ENCODE data around the gene LDLRAD4.
"Not testable (repeated sequence)": the region's sequence is repeated elsewhere in the genome, so short reads cannot be mapped to it uniquely, and the experiment has no call there.

LDLRAD4 gene

DNA sequence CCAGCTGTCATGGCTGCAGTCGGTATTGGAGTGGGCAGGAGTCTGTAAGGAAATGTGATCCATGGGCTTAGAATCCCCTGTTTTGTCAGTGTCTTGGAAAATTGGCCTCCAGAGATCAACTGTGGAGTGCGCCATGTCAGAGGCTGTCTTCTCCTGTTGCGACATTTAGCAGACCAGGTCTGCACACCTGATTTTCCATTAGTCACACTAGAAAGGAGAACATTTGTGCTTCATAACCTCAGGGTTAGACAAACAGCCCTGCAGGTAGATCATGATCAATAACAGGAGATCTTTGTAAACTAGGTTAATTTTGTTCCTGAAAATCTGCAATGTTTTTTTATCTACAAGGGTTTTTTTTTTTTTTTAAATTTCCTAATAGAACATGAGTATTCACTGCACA lies 28.0 kb downstream of the LDLRAD4 start:
- DNase-seq (ENCODE audit: low read depth in 2 of 2): no peak

DNA sequence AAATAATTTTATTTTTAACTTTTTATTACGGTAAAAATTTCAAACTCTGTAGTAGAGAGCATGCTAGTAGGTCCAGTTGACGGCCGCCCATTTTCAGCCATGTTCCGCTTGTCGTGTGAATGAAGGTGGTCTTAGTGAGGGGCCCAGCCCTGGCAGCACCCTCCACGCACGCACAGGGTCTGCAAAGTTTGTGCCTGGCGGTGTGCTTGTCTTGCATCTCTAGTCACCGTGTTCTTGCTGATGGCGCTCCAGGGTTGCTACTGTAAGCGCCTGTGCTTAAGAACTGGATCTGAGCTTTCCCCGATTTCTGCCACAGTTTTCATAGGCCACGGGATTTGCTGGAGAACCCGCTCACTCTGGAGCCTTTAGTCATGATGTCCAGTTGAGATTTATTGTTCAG lies 28.9 kb downstream of the LDLRAD4 start:
- DNase-seq (ENCODE audit: low read depth in 2 of 2): no peak

DNA sequence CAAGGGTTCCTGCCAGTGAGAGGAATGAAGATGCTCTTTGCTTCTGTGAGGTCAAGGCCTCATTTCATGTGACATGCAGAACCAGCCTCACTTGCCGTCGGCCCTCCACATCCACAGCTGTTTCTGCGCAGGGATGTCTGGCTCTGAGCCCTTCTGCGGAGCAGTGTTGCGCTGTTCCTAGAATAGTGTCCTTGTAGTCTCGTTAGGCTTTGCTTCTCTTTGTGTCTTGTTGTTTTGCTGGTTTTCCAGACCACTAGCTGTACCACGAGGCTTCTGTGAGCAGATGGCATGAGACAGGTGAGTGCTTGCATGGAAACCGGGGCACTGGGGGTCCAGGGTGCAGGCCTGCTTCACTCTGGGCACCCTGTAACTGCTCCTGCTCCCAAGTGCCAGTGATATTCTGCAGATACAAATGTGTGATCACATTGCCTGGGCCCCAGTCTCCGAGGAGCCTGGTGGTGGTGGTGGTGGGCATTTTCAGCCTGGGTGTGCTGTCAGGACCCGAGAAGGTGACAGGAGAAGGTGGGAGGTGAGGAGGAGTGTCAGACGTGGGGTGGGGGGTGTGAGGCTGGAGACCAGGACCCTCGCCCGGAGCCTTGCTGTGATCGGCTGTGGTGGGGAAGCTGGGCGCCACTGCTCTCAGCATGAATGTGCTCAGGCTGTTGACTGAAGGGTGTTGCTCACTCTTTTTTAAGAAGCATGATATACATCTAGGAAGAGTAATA lies 34.3 kb downstream of the LDLRAD4 start:
- no peak for DNase-seq (ENCODE audit: low read depth in 2 of 2)

DNA sequence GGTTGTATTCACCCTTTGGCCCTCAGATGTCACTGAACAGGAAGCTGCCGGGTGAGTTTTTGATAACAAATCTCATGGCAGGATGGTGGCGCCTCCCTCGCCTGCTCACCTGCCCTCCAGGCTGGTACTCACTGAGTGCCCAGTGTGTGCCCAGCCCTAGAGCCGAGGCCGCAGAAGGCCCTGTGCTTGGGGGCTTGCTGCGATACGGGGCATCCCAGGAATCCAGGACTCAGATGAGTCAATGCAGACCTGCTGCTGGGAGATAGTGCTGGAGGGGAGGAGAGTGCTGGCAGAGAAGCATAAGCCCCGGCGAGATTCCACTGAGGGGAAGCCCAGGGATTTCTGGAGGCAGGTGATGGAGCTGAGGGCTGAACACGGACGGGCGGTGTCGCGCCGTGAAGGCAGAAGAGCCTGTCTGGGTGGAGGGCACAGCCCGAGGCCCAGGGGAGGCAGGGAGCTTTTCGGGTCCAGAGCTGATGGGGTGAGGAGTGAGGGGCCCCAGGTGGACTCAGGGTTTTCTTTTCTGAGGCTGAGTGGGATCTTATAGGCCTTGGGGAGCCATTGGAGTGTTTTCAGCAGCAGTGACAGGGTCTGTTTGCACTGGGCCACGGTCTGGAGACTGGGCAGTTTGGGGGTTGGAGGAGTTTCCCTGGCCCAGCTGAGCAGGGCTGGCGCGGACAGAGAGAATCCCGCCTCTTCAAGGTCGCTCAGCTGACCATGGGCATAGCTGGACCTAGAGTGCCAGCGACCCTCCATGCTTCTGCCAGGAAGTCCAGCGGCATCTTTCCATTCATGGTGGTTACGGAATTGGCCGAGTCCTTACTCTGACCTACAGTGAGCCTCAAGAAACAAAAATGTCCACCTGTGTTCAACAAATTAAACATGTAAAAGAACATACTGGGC lies 35.5 kb downstream of the LDLRAD4 start:
- no peak for DNase-seq (ENCODE audit: low read depth in 2 of 2)

DNA sequence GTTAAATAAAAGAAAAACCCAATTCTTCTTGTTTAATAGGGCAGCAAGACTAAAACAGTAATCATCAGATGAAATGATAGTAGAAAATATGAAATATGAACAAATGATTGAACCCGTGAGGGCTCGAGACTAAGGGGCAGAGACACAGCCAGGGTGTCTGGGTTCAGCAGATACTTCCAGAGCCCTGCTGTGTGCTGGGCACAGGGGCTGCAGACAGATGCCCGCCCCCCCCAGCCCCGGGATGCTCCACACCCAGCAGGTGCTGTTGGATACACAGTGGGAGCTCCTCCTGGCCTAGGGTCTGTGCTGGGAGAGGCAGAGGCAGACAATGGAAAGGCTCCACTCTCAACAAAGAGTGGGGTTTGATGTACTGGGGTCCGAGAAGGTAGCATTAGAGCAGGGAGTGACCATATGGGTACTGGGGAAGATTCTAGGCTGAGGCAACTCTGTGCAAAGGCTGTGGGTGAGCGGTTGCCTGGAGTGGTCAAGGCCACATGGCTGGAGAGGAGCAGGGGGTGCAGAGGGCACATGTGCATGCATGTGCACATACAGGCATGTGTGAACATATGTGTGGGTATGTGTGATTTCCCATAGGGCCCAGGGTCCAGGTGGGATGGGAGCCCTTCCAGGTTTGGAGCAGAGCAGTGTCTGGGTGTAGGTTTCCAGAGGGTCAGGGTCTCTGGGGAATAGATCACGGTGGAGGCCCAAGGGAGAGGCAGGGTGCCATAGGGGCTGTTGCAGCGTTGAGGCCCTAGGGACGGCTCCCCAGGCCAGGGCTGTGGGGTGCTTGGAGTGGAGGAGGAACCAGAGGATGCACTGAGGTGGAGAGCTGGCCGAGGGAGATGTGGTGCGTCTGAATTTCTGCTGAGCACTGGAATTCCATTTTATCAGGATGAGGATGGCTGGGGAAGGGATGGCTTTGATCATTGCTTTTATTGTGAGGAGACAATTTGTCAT lies 36.7 kb downstream of the LDLRAD4 start:
- DNase-seq (ENCODE audit: low read depth in 2 of 2): no peak

- DNase-seq (ENCODE audit: low read depth in 2 of 2): no peak
Observed at GRCh38 chr18:13256444-13257305, 38.1 kb downstream of the LDLRAD4 start.

DNA sequence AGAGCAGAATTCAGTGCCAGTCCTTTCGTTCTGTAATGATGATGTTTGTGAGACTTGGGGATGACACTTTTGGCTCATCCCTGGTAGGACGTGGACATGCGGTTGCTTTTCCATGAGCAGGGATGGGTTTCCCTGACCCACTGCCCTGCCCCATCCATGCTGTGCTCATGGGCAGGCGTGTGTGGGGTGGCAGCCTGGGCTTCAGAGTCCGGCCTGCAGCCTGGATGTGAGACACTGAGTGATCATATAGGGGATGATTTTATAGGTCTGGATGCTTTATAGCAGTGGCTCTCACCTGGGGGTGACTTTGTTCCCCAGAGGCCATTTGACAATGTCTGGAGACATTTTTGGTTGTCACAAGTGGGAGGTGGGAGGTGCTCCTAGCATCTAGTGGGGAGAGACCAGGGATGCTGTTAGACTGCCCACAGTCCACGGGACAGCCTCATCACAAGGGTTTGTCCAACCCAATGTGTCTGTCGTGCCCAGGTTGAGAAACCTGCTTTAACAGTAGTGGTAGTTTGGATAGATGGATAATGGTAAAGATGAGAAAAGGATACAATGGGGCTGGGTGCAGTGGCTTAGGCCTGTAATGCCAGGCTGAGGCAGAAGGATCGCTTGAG lies 38.9 kb downstream of the LDLRAD4 start:
- no peak for DNase-seq (ENCODE audit: low read depth in 2 of 2)

GRCh38 chr18:13258921-13259320 lies 40.4 kb downstream of the LDLRAD4 start:
- DNase-seq (ENCODE audit: low read depth in 2 of 2): no peak

- no peak for DNase-seq (ENCODE audit: low read depth in 2 of 2)
Observed at GRCh38 chr18:13259701-13260100, 41.1 kb downstream of the LDLRAD4 start.

- no peak for DNase-seq (ENCODE audit: low read depth in 2 of 2)
Observed at GRCh38 chr18:13260197-13260934, 41.8 kb downstream of the LDLRAD4 start.

- no peak for DNase-seq (ENCODE audit: low read depth in 2 of 2)
Observed at GRCh38 chr18:13260935-13261640, 42.5 kb downstream of the LDLRAD4 start.

- no peak for DNase-seq (ENCODE audit: low read depth in 2 of 2)
Observed at GRCh38 chr18:13261661-13262357, 43.2 kb downstream of the LDLRAD4 start.

DNA sequence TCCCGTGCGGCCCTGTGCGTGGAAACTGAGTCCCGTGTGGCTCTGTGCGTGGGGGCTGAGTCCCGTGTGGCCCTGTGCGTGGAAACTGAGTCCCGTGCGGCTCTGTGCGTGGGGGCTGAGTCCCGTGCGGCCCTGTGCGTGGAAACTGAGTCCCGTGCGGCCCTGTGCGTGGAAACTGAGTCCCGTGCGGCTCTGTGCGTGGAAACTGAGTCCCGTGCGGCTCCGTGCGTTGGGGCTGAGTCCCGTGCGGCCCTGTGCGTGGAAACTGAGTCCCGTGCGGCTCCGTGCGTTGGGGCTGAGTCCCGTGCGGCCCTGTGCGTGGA lies 43.8 kb downstream of the LDLRAD4 start:
- not testable (repeated sequence) for DNase-seq (ENCODE audit: low read depth in 2 of 2)

GRCh38 chr18:13262839-13263691 lies 44.5 kb downstream of the LDLRAD4 start:
- DNase-seq (ENCODE audit: low read depth in 2 of 2): no peak

DNA sequence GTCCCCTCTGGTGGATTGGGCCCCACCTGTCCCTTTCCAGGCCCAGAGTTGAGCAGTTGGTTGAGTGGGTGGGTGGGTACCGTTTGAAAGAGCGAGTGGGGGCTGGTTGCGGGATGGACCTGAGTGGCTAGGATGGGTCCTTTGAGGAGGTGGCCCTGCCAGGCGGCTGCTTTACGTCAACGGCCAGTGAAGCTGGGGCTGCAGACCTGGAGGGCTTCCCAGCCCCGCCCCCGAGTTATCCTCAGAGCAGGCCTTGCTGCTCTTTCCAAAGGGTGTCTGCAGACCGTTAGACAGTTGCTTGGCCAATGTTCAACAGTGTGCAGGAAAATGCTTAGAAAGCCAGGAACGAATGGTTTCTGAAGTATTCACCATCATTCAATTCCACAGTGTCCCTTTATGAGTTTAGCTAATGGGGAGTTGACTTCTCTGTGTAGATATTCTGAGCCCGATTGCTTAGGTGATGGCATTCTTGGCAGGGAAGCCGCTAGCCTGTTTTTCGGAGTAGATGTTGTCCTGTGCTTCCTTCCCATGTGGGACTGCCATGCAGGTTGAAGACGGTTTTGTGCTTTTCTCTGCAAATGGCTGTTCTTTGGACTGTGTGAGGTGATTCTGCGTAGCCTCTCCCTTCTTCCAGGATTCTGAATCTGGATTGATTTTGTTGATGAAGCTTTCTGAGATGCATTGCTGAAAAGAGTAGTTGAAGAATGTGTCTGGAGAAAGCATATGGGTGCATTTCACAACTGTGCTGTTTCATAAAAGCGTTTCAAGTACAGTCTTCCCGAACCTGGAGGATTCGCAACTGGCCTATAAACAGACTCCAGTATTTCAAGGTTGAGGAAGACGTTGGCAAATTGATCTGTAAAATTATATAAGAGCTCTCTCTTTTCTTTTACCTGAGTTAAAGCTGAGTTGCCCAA lies 45.8 kb downstream of the LDLRAD4 start:
- DNase-seq (ENCODE audit: low read depth in 2 of 2): no peak

Measured in stimulated activated CD4-positive, alpha-beta T cell treated with anti-CD3 and anti-CD28 coated beads, Interleukin-12 subunit alpha, Interleukin-12 subunit beta, amount 100 ng/mL, for 24 hours (primary cell).